Measurements from ENCODE around the gene BICD1. TPM values are rescaled to one million over a fixed set of nuclear protein-coding genes. Genes with fewer than 3 reads are reported as not detected.

BICD1 gene
- total and polyA plus RNA-seq, 2 donors (not counting 3 experiments of a cell fraction or from before 2014, with no cell fraction given) = 12.2 to 51.0 TPM

GRCh38 chr12:32309811-32310736, 203.4 kb downstream of the BICD1 start:
- no peaks in the 10 kb centered on the region for H3K9me3 ChIP-seq (replicated peaks; ENCODE audit: control insufficient read depth, insufficient read depth, low read length)
- no peaks in the 10 kb centered on the region for H3K27me3 ChIP-seq (ENCODE audit: control insufficient read depth in 2 of 2, insufficient read depth in 2 of 2, low read length in 2 of 2)
- intact Hi-C loops (cut with micrococcal nuclease) (loop anchor here (10.0 kb wide), 1 partner anchor 435 kb away; no protein-coding TSS in a partner anchor), dilution Hi-C loops (cut with MboI; ENCODE audit: extremely low pct_ligation_motif_present, low sequenced_read_pairs) (no loop called here)
- ChIA-PET POLR2A (interaction anchor here (0.7 kb wide), 1 partner anchor 17 kb away, joined by 3 read pairs; no protein-coding TSS in a partner anchor), CTCF (interaction anchor here (1.0 to 5.4 kb wide), 9 partner anchors 40 to 658 kb away, joined by 3 to 140 read pairs (median 7); no protein-coding TSS in a partner anchor)
- peaks cover 2 to 4% of the 10 kb centered on the region in 2 experiments for H3K36me3 ChIP-seq (ENCODE audit: control insufficient read depth in 2 of 2, extremely low read depth in 1 of 2, insufficient read depth in 2 of 2, low read length in 2 of 2)
- no peak overlapping the region for H2AFZ ChIP-seq (ENCODE audit: low read depth, low read length)
- peaks cover 10% of the 10 kb centered on the region for H3K4me1 ChIP-seq (ENCODE audit: control insufficient read depth, extremely low read depth, insufficient read depth, low read length)
- no TSS peak for BruUV-seq (replicated peaks)
- no peaks in the 10 kb centered on the region for H4K20me1 ChIP-seq (replicated peaks; ENCODE audit: control insufficient read depth, extremely low read depth, insufficient read depth, low read length)
- peak; percentile 38 for DNase-seq (ENCODE audit: low read depth, low spot score)
- no peak for TF ChIP-seq CTCF (IDR thresholded peaks at IDR 0.05; ENCODE audit: extremely low read depth in 1 of 2, insufficient read depth in 1 of 2, low read depth in 1 of 2, low read length in 2 of 2)
- no peak for TF ChIP-seq GATA2 (IDR thresholded peaks at IDR 0.05; ENCODE audit: insufficient read depth, insufficient read length, low read depth, low read length)
- no peak for TF ChIP-seq MYC (IDR thresholded peaks at IDR 0.05; ENCODE audit: low read depth, low read length)
- TF ChIP-seq FOS (IDR thresholded peaks at IDR 0.05; ENCODE audit: borderline replicate concordance, insufficient read depth, low read length) = no peak
- no peak for TF ChIP-seq JUN (IDR thresholded peaks at IDR 0.05; ENCODE audit: borderline replicate concordance, insufficient read depth, insufficient read length, low read depth)
- TF ChIP-seq POLR2A (IDR thresholded peaks at IDR 0.05; ENCODE audit: low read depth, low read length) = no peak
- TF ChIP-seq POLR2AphosphoS5 (IDR thresholded peaks at IDR 0.05; ENCODE audit: insufficient read depth, low read depth, low read length) = no peak
- TF ChIP-seq EZH2 (IDR thresholded peaks at IDR 0.05; ENCODE audit: borderline replicate concordance, low read depth, low read length, severe bottlenecking) = no peak
- no peak for TF ChIP-seq MAX (IDR thresholded peaks at IDR 0.05; ENCODE audit: insufficient read depth, insufficient read length)
- H3K27ac ChIP-seq (ENCODE audit: insufficient read depth, low read depth, low read length) = no peak overlapping the region
- no peak overlapping the region for H3K4me3 ChIP-seq (replicated peaks in 1 of 3; ENCODE audit: insufficient read depth in 1 of 3, low read depth in 1 of 3, low read length in 3 of 3)
- no peak overlapping the region for H3K4me2 ChIP-seq (ENCODE audit: insufficient read depth, low read length)
- no peak for FAIRE-seq
- no peak overlapping the region for H3K9ac ChIP-seq (replicated peaks; ENCODE audit: extremely low read depth, insufficient read depth, low read length)
- no peaks in the 10 kb centered on the region for H3K79me2 ChIP-seq (ENCODE audit: control insufficient read depth, insufficient read depth, low read length)
- H3K9me1 ChIP-seq (replicated peaks; ENCODE audit: control insufficient read depth, extremely low read depth, insufficient read depth, low read length) = no peaks in the 10 kb centered on the region
